ENCODE data around the gene JAK1. TPM values are rescaled to one million over a fixed set of nuclear protein-coding genes. Genes with fewer than 3 reads are reported as not detected.

Gene JAK1
- total and polyA plus RNA-seq, 9 of the 15 experiments (the other 6 are each of a cell fraction or from before 2014, with no cell fraction given): 9.7 to 44.1 (median 42.5) TPM

GRCh38 chr1:64880449-64880848 lies 85.9 kb downstream of the JAK1 start:
- H3K79me2 ChIP-seq (ENCODE audit: control insufficient read depth, insufficient read depth, low read length): no peaks in the 10 kb centered on the region
- ChIA-PET POLR2A (interaction anchor here (0.6 to 2.6 kb wide), 3 partner anchors 13 to 532 kb away, joined by 3 to 7 read pairs (median 3); no protein-coding TSS in a partner anchor), CTCF (ENCODE audit: low intra/inter-chr PET ratio) (no interaction called here)
- H4K20me1 ChIP-seq (replicated peaks; ENCODE audit: control insufficient read depth, insufficient read depth, low read length): no peaks in the 10 kb centered on the region
- no peak overlapping the region for H3K27ac ChIP-seq (ENCODE audit: extremely low read depth, low read depth, low read length)
- H3K4me1 ChIP-seq (replicated peaks in 1 of 2; ENCODE audit: control insufficient read depth in 2 of 2, insufficient read depth in 2 of 2, low read length in 2 of 2): peaks cover 0 to 12% of the 10 kb centered on the region in 2 experiments; a peak in 3 of 5 replicates
- WGBS (ENCODE audit: insufficient coverage, low coverage, missing lambda C conversion rate): 91% methylated on average over 4 of the region's 4 CpGs
- in situ Hi-C loops (cut with MboI) (no loop called here), intact Hi-C loops (cut with micrococcal nuclease) (no loop called here)
- DNase-seq (ENCODE audit: extremely low read depth in 1 of 4, low spot score in 3 of 4) (no peak), ATAC-seq (no peak), FAIRE-seq (no peak)
- no peaks in the 10 kb centered on the region for H3K27me3 ChIP-seq (ENCODE audit: control insufficient read depth in 2 of 2, insufficient read depth in 2 of 2, low read length in 2 of 2)
- H3K9me3 ChIP-seq (replicated peaks; ENCODE audit: control insufficient read depth, insufficient read depth, low read depth, low read length): no peaks in the 10 kb centered on the region
- no peak overlapping the region for H3K9ac ChIP-seq (ENCODE audit: insufficient read depth in 1 of 2, low read depth in 2 of 2, low read length in 2 of 2)
- H3K4me3 ChIP-seq: no peak overlapping the region
- H3K9me1 ChIP-seq (ENCODE audit: control insufficient read depth, insufficient read depth, low read length): no peaks in the 10 kb centered on the region
- BruUV-seq (replicated peaks): no TSS peak
- no peak overlapping the region for H3K4me2 ChIP-seq (ENCODE audit: insufficient read depth, low read length)
- no peak overlapping the region for H2AFZ ChIP-seq (ENCODE audit: low read depth, low read length)
- H3K36me3 ChIP-seq (ENCODE audit: control insufficient read depth, insufficient read depth, low read length): peaks cover 36% of the 10 kb centered on the region; the same call in 2 of the 3 replicates
- no peak for TF ChIP-seq SMARCA5 (IDR thresholded peaks at IDR 0.05)
- TF ChIP-seq ZBTB11 (CRISPR knock-in tag; IDR thresholded peaks at IDR 0.05): no peak
- no peak for TF ChIP-seq PTBP1 (IDR thresholded peaks at IDR 0.05; ENCODE audit: low read depth, low read length)
- TF ChIP-seq ZNF445 (CRISPR knock-in tag; IDR thresholded peaks at IDR 0.05; ENCODE audit: low read depth): no peak
- TF ChIP-seq FOXJ2 (tag; IDR thresholded peaks at IDR 0.05): no peak
- no peak for TF ChIP-seq PRMT5 (CRISPR knock-in tag; IDR thresholded peaks at IDR 0.05)
- no peak for TF ChIP-seq ZNF354B (CRISPR knock-in tag; IDR thresholded peaks at IDR 0.05)
- TF ChIP-seq THRA (IDR thresholded peaks at IDR 0.05): no peak
- TF ChIP-seq PTTG1 (tag; IDR thresholded peaks at IDR 0.05; ENCODE audit: low read depth): no peak
- no peak for TF ChIP-seq GATAD2B (IDR thresholded peaks at IDR 0.05; ENCODE audit: borderline replicate concordance)
- no peak for TF ChIP-seq HSF4 (CRISPR knock-in tag; IDR thresholded peaks at IDR 0.05; ENCODE audit: borderline replicate concordance)
- TF ChIP-seq BHLHE40 (IDR thresholded peaks at IDR 0.05; ENCODE audit: low read length): no peak
- no peak for TF ChIP-seq ELF4 (CRISPR knock-in tag; IDR thresholded peaks at IDR 0.05)
- TF ChIP-seq ZNF511 (CRISPR knock-in tag; IDR thresholded peaks at IDR 0.05): no peak
- TF ChIP-seq GTF2B (IDR thresholded peaks at IDR 0.05; ENCODE audit: extremely low read depth, insufficient read length): no peak
- TF ChIP-seq MYBL2 (IDR thresholded peaks at IDR 0.05; ENCODE audit: low read depth): no peak
- no peak for TF ChIP-seq MYBL2 (CRISPR knock-in tag; IDR thresholded peaks at IDR 0.05; ENCODE audit: borderline replicate concordance)
- TF ChIP-seq PYGO2 (tag; IDR thresholded peaks at IDR 0.05): no peak
- no peak for TF ChIP-seq CBFA2T2 (conservative IDR thresholded peaks at IDR 0.05)

Measured in K562 (cell line).